ENCODE data around the gene RUSC1. TPM values are rescaled to one million over a fixed set of nuclear protein-coding genes. Genes with fewer than 3 reads are reported as not detected.

The RUSC1 gene
- total and polyA plus RNA-seq, 2 donors (not counting 3 experiments of a cell fraction or from before 2014, with no cell fraction given): 42.4 to 46.6 TPM

DNA sequence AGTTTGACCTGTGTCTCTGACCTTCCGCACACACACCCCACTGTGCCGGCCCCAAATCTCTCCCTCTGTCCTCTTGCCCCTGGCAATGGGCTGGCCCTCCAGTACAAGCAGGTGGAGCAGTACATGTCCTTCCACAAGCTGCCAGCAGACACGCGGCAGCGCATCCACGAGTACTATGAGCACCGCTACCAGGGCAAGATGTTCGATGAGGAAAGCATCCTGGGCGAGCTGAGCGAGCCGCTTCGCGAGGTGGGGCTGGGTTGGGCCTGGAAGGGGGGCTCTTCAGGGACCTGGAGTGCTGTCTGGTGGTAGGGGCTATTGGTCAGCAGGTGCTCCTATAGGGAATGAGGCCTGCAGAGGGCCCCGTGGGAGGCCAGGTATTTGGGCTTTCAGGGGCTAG, 35.6 kb upstream of the RUSC1 start:
- ChIA-PET CTCF (no interaction called here), POLR2A (no interaction called here)
- TF ChIP-seq GATA2 (IDR thresholded peaks at IDR 0.05; ENCODE audit: insufficient read depth, insufficient read length, low read depth, low read length) (no peak), MYC (IDR thresholded peaks at IDR 0.05; ENCODE audit: low read depth, low read length) (no peak), POLR2AphosphoS5 (IDR thresholded peaks at IDR 0.05; ENCODE audit: insufficient read depth, low read depth, low read length) (no peak), POLR2A (IDR thresholded peaks at IDR 0.05; ENCODE audit: low read depth, low read length) (no peak), JUN (IDR thresholded peaks at IDR 0.05; ENCODE audit: borderline replicate concordance, insufficient read depth, insufficient read length, low read depth) (no peak), CTCF (IDR thresholded peaks at IDR 0.05; ENCODE audit: extremely low read depth in 1 of 2, insufficient read depth in 1 of 2, low read depth in 1 of 2, low read length in 2 of 2) (no peak), EZH2 (IDR thresholded peaks at IDR 0.05; ENCODE audit: borderline replicate concordance, low read depth, low read length, severe bottlenecking) (no peak)
- TF ChIP-seq, protein P1, sequence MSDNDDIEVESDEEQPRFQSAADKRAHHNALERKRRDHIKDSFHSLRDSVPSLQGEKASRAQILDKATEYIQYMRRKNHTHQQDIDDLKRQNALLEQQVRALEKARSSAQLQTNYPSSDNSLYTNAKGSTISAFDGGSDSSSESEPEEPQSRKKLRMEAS (IDR thresholded peaks at IDR 0.05; ENCODE audit: insufficient read depth, insufficient read length): no peak
- Histone ChIP-seq H3K36me3 (ENCODE audit: control insufficient read depth in 2 of 2, extremely low read depth in 1 of 2, insufficient read depth in 2 of 2, low read length in 2 of 2) (no peaks in the 10 kb centered on the region), H4K20me1 (replicated peaks; ENCODE audit: control insufficient read depth, extremely low read depth, insufficient read depth, low read length) (no peaks in the 10 kb centered on the region), H3K4me3 (replicated peaks in 1 of 3; ENCODE audit: insufficient read depth in 1 of 3, low read depth in 1 of 3, low read length in 3 of 3) (no peak overlapping the region), H3K4me1 (ENCODE audit: control insufficient read depth, extremely low read depth, insufficient read depth, low read length) (no peaks in the 10 kb centered on the region), H3K79me2 (ENCODE audit: control insufficient read depth, insufficient read depth, low read length) (no peaks in the 10 kb centered on the region), H3K9ac (replicated peaks; ENCODE audit: extremely low read depth, insufficient read depth, low read length) (no peak overlapping the region), H2AFZ (ENCODE audit: low read depth, low read length) (no peak overlapping the region), H3K27ac (ENCODE audit: insufficient read depth, low read depth, low read length) (no peak overlapping the region), H3K4me2 (ENCODE audit: insufficient read depth, low read length) (no peak overlapping the region), H3K9me3 (replicated peaks; ENCODE audit: control insufficient read depth, insufficient read depth, low read length) (no peaks in the 10 kb centered on the region), H3K9me1 (replicated peaks; ENCODE audit: control insufficient read depth, extremely low read depth, insufficient read depth, low read length) (no peaks in the 10 kb centered on the region), H3K27me3 (ENCODE audit: control insufficient read depth in 2 of 2, insufficient read depth in 2 of 2, low read length in 2 of 2) (no peaks in the 10 kb centered on the region)
- no peak for FAIRE-seq
- DNase-seq (ENCODE audit: low read depth, low spot score): no peak
- intact Hi-C loops (cut with micrococcal nuclease): no loop called here
- dilution Hi-C loops (cut with MboI; ENCODE audit: extremely low pct_ligation_motif_present, low sequenced_read_pairs): no loop called here
- BruUV-seq (replicated peaks): no TSS peak

All from endothelial cell of umbilical vein (primary cell).